ENCODE results near the gene TPI1.

TPI1 gene

GRCh38 chr12:6834254-6834653 is 33.1 kb upstream of the TPI1 start:
- H3K9me3 ChIP-seq (ENCODE audit: control insufficient read depth, insufficient read depth, low read length), result no peaks in the 10 kb centered on the region
- no peaks in the 10 kb centered on the region for H3K4me1 ChIP-seq (ENCODE audit: insufficient read depth, low read length)
- H3K36me3 ChIP-seq (ENCODE audit: insufficient read depth, low read length), result peaks cover 16% of the 10 kb centered on the region; the same call in 1 of the 2 replicates
- H3K9ac ChIP-seq (ENCODE audit: low read depth, low read length), result no peak overlapping the region

GRCh38 chr12:6834873-6835272 is 32.5 kb upstream of the TPI1 start:
- Histone ChIP-seq H3K4me1 (ENCODE audit: insufficient read depth, low read length) (no peaks in the 10 kb centered on the region), H3K9ac (ENCODE audit: low read depth, low read length) (no peak overlapping the region), H3K9me3 (ENCODE audit: control insufficient read depth, insufficient read depth, low read length) (no peaks in the 10 kb centered on the region), H3K36me3 (ENCODE audit: insufficient read depth, low read length) (peaks cover 16% of the 10 kb centered on the region; the same call in 1 of the 2 replicates)

GRCh38 chr12:6836851-6837250 is 30.5 kb upstream of the TPI1 start:
- Histone ChIP-seq H3K9me3 (ENCODE audit: control insufficient read depth, insufficient read depth, low read length) (no peaks in the 10 kb centered on the region), H3K36me3 (ENCODE audit: insufficient read depth, low read length) (peaks cover 13% of the 10 kb centered on the region; the same call in 1 of the 2 replicates), H3K4me1 (ENCODE audit: insufficient read depth, low read length) (peaks cover 5% of the 10 kb centered on the region), H3K9ac (ENCODE audit: low read depth, low read length) (no peak overlapping the region)

GRCh38 chr12:6837370-6838060 is 29.8 kb upstream of the TPI1 start:
- H3K9ac ChIP-seq (ENCODE audit: low read depth, low read length), result no peak overlapping the region
- H3K4me1 ChIP-seq (ENCODE audit: insufficient read depth, low read length), result peaks cover 5% of the 10 kb centered on the region
- no peaks in the 10 kb centered on the region for H3K9me3 ChIP-seq (ENCODE audit: control insufficient read depth, insufficient read depth, low read length)
- peaks cover 13% of the 10 kb centered on the region; the same call in 1 of the 2 replicates for H3K36me3 ChIP-seq (ENCODE audit: insufficient read depth, low read length)

GRCh38 chr12:6838854-6839253 is 28.5 kb upstream of the TPI1 start:
- peaks cover 5% of the 10 kb centered on the region for H3K4me1 ChIP-seq (ENCODE audit: insufficient read depth, low read length)
- H3K9ac ChIP-seq (ENCODE audit: low read depth, low read length), result no peak overlapping the region
- H3K9me3 ChIP-seq (ENCODE audit: control insufficient read depth, insufficient read depth, low read length), result no peaks in the 10 kb centered on the region
- peaks cover 11% of the 10 kb centered on the region; the same call in 1 of the 2 replicates for H3K36me3 ChIP-seq (ENCODE audit: insufficient read depth, low read length)

- peaks cover 5% of the 10 kb centered on the region for H3K4me1 ChIP-seq (ENCODE audit: insufficient read depth, low read length)
- no peak overlapping the region for H3K9ac ChIP-seq (ENCODE audit: low read depth, low read length)
- H3K9me3 ChIP-seq (ENCODE audit: control insufficient read depth, insufficient read depth, low read length), result no peaks in the 10 kb centered on the region
- peaks cover 5% of the 10 kb centered on the region for H3K36me3 ChIP-seq (ENCODE audit: insufficient read depth, low read length)
Measured at GRCh38 chr12:6839482-6840201, 27.7 kb upstream of the TPI1 start.

- peaks cover 11% of the 10 kb centered on the region for H3K36me3 ChIP-seq (ENCODE audit: insufficient read depth, low read length)
- peaks cover 5% of the 10 kb centered on the region for H3K4me1 ChIP-seq (ENCODE audit: insufficient read depth, low read length)
- H3K9me3 ChIP-seq (ENCODE audit: control insufficient read depth, insufficient read depth, low read length), result no peaks in the 10 kb centered on the region
- H3K9ac ChIP-seq (ENCODE audit: low read depth, low read length), result no peak overlapping the region
Measured at GRCh38 chr12:6840330-6840729, 27.0 kb upstream of the TPI1 start.

- Histone ChIP-seq H3K9ac (ENCODE audit: low read depth, low read length) (no peak within 1 kb of the TSS), H3K36me3 (ENCODE audit: insufficient read depth, low read length) (peaks cover 11% of the 10 kb centered on the region), H3K4me1 (ENCODE audit: insufficient read depth, low read length) (peaks cover 5% of the 10 kb centered on the region), H3K9me3 (ENCODE audit: control insufficient read depth, insufficient read depth, low read length) (no peaks in the 10 kb centered on the region)
Measured at GRCh38 chr12:6840761-6841515, 26.4 kb upstream of the TPI1 start, which contains the start of gene GNB3. TSS of gene GNB3 (plus strand) at chr12:6840925. CDS start at chr12:6841288, 363 bp downstream.

GRCh38 chr12:6842075-6842474 is 25.3 kb upstream of the TPI1 start:
- H3K36me3 ChIP-seq (ENCODE audit: insufficient read depth, low read length), result peaks cover 10% of the 10 kb centered on the region
- no peaks in the 10 kb centered on the region for H3K9me3 ChIP-seq (ENCODE audit: control insufficient read depth, insufficient read depth, low read length)
- peaks cover 5% of the 10 kb centered on the region for H3K4me1 ChIP-seq (ENCODE audit: insufficient read depth, low read length)
- H3K9ac ChIP-seq (ENCODE audit: low read depth, low read length), result no peak overlapping the region

GRCh38 chr12:6843118-6843902 is 24.0 kb upstream of the TPI1 start:
- H3K4me1 ChIP-seq (ENCODE audit: insufficient read depth, low read length), result peaks cover 5% of the 10 kb centered on the region

GRCh38 chr12:6845395-6845794 is 21.9 kb upstream of the TPI1 start:
- Histone ChIP-seq H3K9ac (ENCODE audit: low read depth, low read length) (no peak overlapping the region), H3K9me3 (ENCODE audit: control insufficient read depth, insufficient read depth, low read length) (no peaks in the 10 kb centered on the region), H3K36me3 (ENCODE audit: insufficient read depth, low read length) (peaks cover 10% of the 10 kb centered on the region; the same call in 1 of the 2 replicates), H3K4me1 (ENCODE audit: insufficient read depth, low read length) (peaks cover 1% of the 10 kb centered on the region)

More at GRCh38 chr12:6843118-6843902, 24.0 kb upstream of the TPI1 start:
- Histone ChIP-seq H3K36me3 (ENCODE audit: insufficient read depth, low read length) (peaks cover 10% of the 10 kb centered on the region), H3K9ac (ENCODE audit: low read depth, low read length) (no peak overlapping the region), H3K9me3 (ENCODE audit: control insufficient read depth, insufficient read depth, low read length) (no peaks in the 10 kb centered on the region)

- H3K36me3 ChIP-seq (ENCODE audit: insufficient read depth, low read length), result peaks cover 10% of the 10 kb centered on the region; the same call in 1 of the 2 replicates
Measured at GRCh38 chr12:6846316-6846869, 20.9 kb upstream of the TPI1 start.

GRCh38 chr12:6847676-6848075 is 19.7 kb upstream of the TPI1 start:
- no peaks in the 10 kb centered on the region for H3K9me3 ChIP-seq (ENCODE audit: control insufficient read depth, insufficient read depth, low read length)
- H3K9ac ChIP-seq (ENCODE audit: low read depth, low read length), result no peak overlapping the region
- H3K4me1 ChIP-seq (ENCODE audit: insufficient read depth, low read length), result no peaks in the 10 kb centered on the region; the same call in 1 of the 2 replicates
- peaks cover 10% of the 10 kb centered on the region; the same call in 1 of the 2 replicates for H3K36me3 ChIP-seq (ENCODE audit: insufficient read depth, low read length)

More at GRCh38 chr12:6846316-6846869, 20.9 kb upstream of the TPI1 start:
- H3K9me3 ChIP-seq (ENCODE audit: control insufficient read depth, insufficient read depth, low read length), result no peaks in the 10 kb centered on the region
- H3K4me1 ChIP-seq (ENCODE audit: insufficient read depth, low read length), result no peaks in the 10 kb centered on the region; the same call in 1 of the 2 replicates
- no peak overlapping the region for H3K9ac ChIP-seq (ENCODE audit: low read depth, low read length)

Measured in ES-I3 (cell line).